HG02938 (cell line): ENCODE data around the gene TMPO.
"Not testable (repeated sequence)": the region's sequence is repeated elsewhere in the genome, so short reads cannot be mapped to it uniquely, and the experiment has no call there.

Experiments used
- ATAC-seq: cut with Tn5 transposase; IDR thresholded peaks from one replicate; pipeline ENCODE4 v1.9.1; 2021; ENCODE audit warnings: mild to moderate bottlenecking, moderate library complexity; ENCODE audit not compliant: unreplicated experiment

TMPO gene

GRCh38 chr12:98576795-98577194 lies 61.4 kb downstream of the TMPO start:
- ATAC-seq: not testable (repeated sequence)

GRCh38 chr12:98578392-98578791 lies 63.0 kb downstream of the TMPO start:
- no peak for ATAC-seq

DNA sequence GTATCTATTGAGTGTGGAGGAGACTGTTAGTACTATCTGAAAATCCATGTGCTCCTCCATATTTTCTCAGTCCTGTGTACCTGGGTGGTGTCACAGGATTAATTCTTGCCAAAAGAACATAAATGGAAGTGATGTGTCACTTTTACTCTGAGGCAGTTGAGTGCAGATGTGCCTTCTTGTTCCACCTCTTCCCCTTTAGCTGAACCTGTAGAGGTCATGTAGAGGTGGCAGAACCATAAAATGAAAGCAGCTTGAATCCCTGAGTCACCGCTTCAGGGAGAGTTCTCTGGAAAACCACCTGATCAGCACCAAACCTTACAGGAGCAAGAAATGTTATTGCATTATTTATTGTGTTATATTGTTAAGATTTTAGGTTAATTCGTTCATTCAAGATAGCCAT lies 63.4 kb downstream of the TMPO start:
- no peak for ATAC-seq

DNA sequence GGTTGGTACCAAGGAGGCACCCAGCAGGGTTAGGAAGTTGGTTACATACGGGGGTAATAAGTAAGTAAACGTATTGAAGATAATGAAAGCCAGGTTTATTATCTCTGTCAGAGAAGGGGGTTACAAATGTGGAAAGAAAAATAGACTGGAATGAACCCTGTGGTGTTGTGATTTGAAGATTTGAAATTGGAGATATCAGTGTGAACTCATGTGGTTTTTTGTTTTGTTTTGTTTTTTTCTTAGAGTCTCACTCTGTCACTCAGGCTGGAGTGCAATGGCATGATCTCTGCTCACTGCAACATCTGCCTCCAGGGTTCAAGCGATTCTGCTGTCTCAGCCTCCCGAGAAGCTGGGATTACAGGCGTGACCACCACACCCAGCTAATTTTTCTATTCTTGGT lies 64.0 kb downstream of the TMPO start:
- ATAC-seq: no peak

- ATAC-seq: no peak
These were observed 64.4 kb downstream of the TMPO start for GRCh38 chr12:98579835-98580234.

- ATAC-seq: no peak
These were observed 65.3 kb downstream of the TMPO start for GRCh38 chr12:98580695-98581094.

GRCh38 chr12:98581101-98581500 lies 65.7 kb downstream of the TMPO start:
- no peak for ATAC-seq

DNA sequence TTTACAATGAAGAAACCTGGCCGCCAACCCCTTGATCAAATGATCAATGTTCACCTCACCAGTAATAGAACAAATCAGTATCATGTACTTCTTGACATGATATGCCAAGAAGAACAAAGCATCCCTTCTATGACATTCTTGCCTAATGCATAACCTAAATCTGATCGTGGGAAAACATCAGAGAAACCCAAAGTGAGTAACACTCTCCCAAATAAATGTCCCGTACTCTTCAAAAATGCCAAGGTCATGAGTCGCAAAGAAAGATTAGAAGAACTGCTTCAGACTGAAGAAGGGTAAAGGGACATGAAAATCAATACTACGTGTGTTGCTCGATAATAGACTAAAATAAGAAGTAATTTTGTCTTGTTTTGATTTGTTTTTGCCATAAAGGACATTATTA lies 66.7 kb downstream of the TMPO start:
- no peak for ATAC-seq

- ATAC-seq: no peak
These were observed 71.7 kb downstream of the TMPO start for GRCh38 chr12:98587084-98587483.

DNA sequence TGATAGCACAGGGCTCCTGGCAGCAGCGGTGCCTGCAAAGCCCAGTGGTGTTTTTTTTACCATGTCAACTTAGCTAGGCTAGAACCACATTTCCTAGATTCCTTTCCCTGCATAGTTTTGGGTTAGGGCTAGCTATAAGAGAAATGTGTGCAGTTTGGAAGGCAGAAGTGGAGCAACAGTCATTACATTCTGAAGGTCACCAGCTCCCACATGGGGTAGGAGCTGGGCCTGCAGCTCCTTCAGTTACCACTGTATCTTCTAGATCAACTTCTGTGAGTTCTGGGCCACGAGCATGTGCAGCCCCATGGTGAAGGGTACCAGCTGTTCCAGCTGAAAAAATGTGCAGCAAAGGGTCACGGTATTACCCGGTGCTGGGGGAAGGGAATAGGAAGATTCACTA lies 75.8 kb downstream of the TMPO start:
- ATAC-seq: no peak

DNA sequence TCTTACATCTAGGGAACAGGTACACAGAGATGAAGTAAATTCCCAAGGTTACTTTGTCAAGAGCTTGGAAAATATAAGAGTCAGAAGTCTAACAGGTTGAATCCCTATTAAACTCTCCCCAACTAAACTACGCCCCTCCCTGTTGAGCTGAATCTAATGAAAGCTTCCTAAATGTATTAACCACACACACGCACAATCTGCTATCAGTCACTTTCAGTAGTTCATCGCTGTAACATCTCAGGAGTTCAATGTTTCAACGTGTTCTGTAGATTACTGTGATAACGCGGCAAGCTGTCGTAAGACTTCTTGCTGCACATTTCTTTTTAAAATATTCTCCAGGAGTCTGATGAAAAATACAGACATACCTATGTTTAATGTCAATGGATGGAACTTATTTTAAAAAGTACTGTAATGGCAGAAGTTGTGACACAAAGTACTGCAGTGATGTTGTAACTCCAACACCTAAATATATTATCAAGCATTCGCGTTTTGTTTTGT lies 77.5 kb downstream of the TMPO start:
- ATAC-seq: no peak

DNA sequence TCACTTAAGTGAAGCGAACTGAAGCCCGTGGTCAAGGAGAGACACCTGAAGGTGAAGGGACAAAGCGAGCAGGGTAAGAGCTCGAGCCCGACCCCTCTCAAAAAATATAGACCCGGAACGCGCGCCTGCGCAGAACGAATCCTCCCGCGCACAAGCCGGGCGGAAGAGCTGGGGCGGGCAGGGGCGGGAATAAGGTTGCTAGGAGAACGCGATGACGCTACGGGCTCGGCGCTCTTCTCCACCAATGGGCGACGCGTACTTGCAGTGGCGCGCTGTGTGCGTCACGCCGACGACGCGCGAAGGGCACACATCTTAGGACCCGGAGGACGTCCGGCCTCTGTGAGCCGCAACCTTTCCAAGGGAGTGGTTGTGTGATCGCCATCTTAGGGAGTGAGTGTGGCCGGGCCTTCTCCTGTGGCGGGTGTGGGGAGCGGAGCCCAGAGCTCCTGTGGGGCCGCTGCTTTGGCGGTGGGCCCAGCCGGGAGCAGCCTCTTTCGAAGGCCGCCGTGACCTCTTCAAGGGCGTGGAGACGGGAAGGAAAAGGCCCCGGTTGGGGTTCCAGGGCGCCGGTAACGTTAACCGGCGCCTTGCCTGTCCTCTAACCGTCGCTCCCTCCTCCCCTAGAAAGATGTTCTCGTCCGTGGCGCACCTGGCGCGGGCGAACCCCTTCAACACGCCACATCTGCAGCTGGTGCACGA lies 78.1 kb downstream of the TMPO start, which contains the start of gene SLC25A3:
TSS of gene SLC25A3 (plus strand) at position 336 of the 699 bp plus-strand sequence. CDS start at position 629, 293 bp downstream.
- peak; percentile 98 for ATAC-seq

DNA sequence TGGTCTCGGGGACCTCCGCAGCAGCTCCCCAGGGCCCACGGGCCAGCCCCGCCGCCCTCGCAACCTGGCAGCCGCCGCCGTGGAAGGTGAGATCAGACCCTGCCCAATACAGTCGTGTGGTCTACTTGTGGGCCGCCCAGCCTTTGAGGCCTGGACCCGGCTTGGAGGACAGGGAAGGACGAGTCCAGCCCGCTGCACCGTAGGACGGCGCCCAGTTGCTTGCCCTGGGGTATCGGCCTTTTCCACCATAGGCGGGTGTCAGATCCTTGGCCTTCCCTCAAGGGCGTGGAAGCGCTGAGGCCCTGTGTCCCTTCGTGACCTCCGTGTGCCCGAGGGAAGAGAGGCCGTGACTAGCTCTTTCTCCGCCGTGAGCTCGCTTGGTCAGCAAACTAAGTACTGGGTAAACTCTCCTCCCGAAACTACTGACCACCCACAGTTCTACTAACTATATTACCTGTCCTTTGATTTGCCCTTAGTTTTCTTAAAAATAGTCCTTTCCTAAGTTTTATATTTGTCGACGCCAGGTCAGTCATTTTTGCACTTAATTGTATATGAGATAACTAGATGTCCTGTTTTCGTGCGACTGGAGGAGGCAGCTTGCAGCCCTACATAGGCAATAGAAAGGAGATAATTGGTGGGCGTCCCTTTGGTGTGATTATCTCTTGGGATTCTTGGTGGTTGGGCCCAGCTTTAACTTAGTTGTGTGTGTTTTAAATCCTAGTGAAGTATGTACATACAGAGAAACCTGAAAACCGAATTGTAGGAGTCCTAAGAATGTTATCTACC lies 78.9 kb downstream of the TMPO start:
- ATAC-seq: peak; percentile 0

GRCh38 chr12:98595243-98595988 lies 80.0 kb downstream of the TMPO start:
- no peak for ATAC-seq

GRCh38 chr12:98597313-98597712 lies 81.9 kb downstream of the TMPO start:
- ATAC-seq: not testable (repeated sequence)
